Ammon's horn (tissue), 1 donor: ENCODE measurements around the gene LRP1B.
"Not testable (repeated sequence)": the region's sequence is repeated elsewhere in the genome, so short reads cannot be mapped to it uniquely, and the experiment has no call there.

ENCODE experiments used
- DNase-seq: peaks from one replicate; pipeline ENCODE4 v3.0.0-alpha.2; 2016; ENCODE audit warnings: low spot score

Gene LRP1B

DNA sequence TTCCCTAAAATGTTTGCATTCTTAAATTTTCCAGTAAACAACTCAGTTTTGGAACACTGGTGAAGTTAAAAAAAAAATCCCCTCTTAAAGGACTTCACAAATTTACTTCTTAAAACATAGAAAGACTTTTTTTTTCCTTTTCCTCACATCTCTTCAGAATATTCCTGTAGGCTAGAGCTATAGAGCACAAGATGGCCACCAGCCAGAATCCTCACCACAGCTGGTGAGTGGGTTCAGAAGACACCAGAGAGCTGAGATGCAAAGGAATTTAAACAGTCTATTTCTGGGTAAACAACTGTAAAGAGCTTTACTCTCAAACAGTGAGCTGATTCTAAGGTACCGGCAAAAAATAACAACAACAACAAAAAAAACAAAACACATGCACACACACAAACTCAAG is 252.8 kb downstream of the LRP1B start:
- DNase-seq, result no peak

DNA sequence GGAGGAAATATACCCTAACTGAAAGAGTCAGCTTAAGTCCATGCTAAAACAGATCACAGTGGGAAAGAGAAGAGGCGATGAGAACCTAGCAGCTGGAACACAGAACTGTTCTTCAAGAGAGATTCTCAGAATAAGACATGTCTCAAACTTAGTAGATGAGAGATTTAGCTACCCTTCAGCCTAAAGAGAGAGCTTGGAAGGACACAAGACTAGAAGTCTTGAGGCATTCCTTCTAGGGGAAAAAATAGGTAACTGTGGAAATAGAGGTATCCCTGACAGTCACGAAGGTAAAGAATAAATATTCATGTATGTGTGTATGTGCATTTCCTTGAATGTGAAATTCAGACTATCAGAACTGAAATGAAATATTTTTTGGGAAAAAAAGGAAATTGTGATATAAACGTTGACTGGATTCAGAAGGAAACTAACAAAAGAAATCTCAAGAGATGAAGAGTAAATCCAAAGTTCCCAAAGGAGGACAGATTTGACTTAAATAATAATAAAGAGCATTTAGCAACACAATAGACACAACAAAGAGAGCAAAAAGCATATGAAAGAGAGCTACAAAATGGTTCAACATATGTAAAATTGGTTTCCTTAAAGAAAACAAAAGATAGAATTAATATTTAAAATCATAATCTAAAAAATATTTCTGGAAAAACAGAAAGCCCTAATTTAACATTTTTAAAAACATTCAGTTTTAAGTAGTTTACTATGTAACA is 258.7 kb downstream of the LRP1B start:
- DNase-seq, result no peak

DNA sequence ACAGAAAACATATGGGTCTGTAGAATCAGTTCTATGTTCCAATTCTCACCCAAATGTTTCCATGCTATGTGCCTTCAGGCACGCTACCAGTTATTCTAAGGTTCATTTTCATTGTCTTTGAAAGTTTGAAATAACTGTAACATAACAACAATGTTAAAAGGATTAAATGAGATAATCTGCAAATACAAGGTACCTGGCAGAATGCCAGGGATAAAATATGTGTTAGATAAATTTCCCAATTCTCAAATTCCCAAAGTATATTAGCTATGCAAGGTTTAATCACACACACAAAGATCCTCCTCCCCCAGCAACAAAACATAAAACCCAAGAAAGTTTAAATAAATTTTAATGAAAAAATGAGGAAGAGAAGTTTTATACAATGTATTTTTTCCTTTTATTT is 261.2 kb downstream of the LRP1B start:
- DNase-seq, result no peak

DNA sequence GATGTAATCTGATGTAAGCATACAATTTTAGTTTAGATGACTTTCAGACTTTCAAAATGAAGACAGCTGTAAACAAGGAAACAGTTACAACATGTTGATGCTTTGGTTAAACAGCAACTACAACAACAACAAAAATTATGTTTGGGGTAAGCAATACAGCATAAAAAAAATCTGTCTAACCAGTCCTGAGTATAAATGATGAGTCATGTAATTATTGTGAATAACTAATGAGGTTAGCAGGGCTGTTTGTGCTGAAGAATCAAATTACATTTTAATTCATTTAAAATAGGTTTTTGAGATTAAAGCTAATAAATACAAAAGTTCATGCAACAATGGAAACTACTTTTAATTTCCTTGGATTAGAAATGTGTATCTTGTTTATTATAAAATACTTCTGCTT is 266.9 kb downstream of the LRP1B start:
- DNase-seq, result no peak

DNA sequence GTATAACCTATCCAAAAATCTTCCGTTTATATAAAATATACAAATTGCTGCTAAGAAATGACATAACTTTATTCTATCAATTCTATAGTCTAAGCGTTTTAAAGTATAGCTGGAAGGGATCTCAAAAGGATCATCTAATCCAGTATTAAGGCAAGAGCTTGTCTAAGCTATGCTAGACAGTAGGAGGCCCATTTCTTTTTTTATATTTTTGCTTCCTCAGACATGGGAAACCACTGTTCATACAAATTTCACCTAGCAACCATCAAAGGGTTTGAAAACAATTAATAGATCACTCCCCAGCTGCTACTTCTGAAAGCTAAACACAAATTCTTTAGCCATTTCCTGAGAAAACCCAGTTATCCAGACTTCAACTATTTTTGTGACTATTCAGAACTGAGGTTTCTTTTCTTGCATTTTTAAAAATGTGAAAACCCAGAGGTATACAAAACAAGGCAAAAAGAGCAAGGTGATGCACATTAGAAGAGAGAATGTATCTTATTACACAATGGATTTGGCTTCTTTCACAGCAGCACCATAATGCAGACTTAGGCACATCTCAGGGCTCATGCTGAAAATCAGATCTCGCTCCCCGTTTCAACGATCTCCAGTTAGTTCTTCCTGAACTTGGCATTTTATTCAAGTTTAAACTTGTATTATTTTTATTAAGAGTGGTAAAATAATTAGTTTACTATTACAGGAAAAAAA is 274.4 kb downstream of the LRP1B start:
- DNase-seq, result no peak

DNA sequence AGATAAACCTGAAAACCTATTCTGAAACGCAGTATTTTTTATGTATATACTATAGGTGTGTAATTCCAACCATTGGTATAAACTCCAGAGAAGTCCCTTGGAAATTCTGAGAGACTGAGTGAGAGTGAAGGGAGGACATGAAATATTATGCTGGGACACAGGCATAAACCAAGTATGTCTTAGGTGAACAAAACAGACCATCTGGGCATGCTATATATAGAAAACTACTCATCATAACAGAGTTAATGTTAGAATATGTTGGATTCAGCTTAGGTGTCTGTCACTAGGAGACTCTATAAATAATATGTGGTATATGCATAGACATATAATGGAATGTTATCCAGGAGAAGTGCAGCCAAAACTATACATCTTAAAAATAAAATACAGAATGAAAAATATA is 282.6 kb downstream of the LRP1B start:
- DNase-seq, result no peak

DNA sequence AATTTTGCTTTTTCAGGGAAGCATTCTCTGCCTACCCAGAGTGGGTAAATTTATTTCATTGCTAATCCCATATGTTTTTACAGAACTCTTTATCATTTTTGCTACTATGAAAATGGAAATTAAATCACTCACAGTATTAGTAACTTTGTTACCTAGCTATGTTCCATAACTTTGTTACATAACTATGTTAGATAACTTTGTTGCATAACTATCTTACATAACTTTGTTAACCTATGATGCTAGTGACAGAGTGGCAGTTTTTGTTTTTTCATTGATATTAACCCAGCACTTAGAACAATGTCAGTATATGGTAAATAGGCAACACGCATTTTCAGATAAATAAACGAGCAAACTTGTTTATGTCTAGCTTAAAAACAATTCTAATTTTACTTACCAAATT is 286.6 kb downstream of the LRP1B start:
- no peak for DNase-seq

DNA sequence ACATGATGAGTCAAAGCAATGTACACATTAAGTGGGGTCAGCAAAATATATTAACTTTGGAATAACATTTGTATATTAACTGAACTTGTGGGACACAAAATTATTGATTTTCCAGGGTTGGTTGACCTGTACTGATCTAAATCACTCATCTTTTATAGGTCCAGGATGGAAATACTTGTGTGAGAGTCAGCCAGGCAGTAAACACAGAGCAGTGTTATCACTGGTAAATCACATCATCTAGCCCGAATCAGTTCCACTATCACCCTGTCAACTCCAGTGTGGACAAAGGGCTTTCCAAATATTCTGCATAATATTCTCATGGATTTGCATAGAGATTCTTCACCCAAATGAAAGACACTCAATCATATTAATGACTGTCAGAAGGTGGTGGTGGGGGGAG is 295.7 kb downstream of the LRP1B start:
- DNase-seq, result no peak

DNA sequence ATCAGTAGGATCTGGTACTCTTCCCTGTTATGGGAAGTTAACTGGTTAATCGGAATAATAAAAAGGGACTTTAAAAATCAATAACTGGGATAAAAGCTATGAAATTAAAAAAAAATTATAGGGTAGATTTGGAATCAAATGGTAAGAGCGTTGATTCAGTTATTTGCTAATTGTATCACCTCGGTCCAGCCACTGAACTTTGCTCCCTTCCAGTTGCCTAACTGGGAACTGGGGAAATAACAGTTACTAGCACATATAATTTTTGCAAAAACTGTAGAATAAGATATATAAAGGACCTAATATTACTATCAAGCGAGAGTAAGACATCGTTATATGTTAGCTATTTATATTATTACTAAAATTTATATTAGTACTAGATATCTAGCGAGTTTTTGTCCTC is 302.1 kb downstream of the LRP1B start:
- no peak for DNase-seq

DNA sequence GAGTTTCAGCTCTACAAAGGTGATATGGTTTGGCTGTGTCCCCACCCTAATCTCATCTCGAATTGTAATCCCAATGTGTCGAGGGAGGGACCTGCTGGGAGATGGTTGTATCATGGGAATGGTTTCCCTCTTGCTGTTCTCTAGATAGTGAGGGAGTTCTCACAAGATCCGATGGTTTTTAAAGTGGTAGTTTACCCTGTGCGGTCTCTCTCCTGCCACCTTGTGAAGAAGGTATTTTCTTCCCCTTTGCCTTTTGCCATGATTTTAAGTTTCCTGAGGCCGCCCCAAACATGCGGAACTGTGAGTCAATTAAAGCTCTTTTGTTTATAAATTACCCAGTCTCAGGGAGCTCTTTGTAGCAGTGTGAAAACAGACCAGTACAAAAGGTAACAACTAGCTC is 306.0 kb downstream of the LRP1B start:
- DNase-seq, result no peak

DNA sequence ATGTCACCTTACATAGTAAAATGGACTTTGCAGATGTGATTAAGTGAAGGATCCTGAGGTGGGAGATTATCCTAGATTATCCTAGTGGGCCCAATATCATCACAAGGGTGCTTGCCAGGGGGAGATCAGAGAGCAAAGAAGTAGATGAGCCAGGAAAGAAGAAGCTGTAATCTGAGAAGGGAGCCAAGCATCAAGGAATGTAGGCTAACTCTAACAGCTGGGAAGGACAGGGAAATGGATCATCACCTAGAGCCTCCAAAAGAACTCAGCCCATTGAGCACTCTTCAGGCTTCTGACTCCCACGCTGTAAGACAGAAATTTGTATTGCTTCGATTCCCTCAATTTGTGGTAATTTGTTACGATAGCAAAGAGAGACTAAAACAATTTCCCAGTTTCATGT is 309.9 kb downstream of the LRP1B start:
- no peak for DNase-seq

DNA sequence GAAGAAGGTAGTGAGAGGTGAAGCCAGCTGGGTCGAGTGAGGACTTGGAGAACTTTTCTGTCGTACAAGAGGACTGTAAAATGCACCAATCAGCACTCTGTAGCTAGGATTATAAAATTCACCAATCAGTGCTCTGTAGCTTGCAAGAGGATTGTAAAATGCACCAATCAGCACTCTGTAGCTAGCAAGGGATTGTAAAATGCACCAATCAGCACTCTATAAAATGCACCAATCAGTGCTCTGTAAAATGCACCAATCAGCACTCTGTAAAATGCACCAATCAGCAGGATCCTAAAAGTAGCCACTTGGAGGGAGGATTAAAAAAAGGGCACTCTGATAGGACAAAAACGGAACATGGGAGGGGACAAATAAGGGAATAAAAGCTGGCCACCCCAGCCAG is 315.5 kb downstream of the LRP1B start:
- DNase-seq, result not testable (repeated sequence)

DNA sequence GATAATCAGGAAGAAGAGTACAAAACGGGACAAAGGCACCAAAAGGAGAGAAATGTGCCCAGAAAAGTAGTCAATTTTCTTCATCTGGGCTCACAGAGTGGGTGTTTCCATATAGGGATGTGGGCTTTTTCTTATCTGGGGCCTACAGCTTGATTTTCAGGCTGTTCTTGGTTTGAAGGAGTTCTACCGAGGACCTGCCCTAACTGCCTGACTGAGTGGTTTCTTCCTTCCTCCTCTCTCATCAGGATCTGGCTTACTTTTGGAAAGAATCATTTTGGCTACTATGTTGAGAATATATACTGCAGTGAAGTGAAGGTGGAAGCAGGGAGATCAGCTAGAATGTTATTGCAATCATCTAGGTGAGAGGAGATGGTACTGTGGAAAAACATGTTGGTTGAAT is 316.7 kb downstream of the LRP1B start:
- no peak for DNase-seq

DNA sequence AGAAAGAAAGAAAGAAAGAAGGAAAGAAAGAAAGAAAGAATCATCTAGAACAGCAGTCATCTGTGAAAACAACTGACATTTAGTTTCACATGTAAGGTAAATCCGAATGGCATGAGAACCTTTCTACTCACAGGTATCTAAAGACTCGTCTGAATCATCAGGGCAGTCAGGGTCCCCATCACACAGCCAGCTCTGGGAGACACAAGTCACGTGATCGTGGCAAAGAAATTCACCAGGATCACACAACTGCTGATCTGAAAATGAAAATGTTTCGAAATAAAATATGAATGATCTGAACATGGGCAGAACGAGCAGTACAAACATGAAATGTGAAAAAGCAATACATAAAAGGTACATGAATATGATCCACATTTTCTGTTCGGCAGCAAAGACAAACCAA is 320.7 kb downstream of the LRP1B start:
- no peak for DNase-seq

DNA sequence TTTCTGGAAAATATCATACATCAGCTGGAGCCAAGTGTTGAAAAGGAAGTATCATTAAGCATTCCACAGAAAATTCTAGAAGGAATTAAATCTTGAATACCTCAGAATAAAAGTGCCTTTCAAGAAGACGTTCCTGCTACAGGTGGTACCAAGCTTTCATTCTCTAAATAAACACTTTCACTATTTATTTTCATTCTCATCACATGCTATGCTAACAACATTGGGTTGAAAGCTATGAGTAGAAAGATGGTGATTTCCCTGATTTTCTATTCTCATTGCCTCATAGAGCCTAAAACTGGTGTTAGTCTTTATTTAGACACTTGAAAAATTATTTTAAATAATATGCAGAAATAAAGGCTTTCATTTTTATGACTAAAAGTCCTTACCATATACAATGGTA is 324.7 kb downstream of the LRP1B start:
- no peak for DNase-seq

DNA sequence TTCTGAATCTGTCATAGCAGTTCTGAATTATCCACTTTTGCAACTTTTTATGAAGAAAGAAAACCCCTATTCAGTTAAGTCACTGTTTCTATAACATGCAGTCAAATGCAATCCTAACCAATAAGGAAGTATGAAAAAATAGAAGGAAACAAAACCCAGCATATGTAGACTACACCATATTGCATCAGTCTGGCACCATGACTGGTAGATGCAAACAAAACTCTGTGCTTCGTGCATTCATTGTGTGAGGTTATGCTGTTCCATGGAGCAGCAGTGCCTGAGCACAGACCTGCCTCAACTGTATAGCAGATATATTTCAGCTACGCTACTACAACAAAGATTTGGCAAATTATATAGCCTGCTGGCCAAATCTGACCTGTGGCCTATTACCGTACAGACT is 325.5 kb downstream of the LRP1B start:
- no peak for DNase-seq

DNA sequence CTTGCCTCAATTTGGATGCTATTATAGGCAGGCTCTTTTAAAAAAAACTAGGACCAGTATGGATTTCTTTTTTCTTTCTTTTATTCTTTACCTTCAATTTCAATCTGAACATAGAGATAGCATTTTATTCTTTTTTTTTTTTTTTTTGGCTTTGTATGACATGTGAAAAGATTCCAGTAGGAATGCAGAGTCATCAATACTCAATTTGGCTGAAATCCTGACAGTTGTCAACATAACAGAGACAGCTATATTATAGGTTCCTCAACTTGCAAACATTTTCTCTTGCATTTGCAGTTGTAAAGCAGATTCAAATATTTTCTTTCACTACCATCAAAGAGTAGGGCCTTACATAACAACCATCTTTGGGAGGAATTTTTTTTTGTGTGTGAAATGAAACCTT is 334.4 kb downstream of the LRP1B start:
- no peak for DNase-seq

DNA sequence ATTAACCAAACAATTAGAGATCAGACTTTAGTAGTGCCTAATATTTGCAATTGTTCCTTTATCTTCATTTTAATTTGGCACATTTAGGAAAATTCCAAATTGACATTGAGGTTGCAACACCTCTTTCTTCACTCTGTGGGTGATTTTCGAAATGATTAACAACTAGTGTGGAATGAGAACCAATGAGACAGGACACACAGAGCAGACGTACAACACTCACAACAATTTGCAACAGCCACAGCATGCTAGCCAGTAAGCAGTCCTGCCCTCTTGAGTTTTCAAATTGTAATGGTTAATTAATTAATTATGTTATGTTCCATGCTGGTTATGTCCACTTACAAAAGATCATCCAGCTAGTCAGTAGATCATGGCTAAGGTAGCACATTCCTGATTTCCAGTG is 339.3 kb downstream of the LRP1B start:
- DNase-seq, result no peak

DNA sequence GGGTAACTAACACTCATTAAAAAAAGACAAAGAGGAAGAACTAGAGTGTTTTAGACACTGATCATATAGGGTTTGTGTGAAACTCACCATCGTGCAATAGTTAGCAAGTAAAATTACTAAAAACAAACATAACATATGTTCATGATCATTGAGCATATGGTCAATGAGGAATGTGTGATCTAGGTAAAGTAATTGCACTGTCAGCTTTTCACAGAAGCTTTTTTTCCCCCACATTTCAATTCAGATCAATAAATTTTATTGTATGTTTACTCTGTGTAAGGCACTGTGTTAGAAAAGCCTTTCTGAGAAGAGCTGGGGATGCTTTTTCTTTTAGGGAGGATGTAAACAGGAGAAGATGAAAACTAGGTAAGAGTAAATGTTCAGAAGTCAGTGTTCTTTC is 348.2 kb downstream of the LRP1B start:
- no peak for DNase-seq

DNA sequence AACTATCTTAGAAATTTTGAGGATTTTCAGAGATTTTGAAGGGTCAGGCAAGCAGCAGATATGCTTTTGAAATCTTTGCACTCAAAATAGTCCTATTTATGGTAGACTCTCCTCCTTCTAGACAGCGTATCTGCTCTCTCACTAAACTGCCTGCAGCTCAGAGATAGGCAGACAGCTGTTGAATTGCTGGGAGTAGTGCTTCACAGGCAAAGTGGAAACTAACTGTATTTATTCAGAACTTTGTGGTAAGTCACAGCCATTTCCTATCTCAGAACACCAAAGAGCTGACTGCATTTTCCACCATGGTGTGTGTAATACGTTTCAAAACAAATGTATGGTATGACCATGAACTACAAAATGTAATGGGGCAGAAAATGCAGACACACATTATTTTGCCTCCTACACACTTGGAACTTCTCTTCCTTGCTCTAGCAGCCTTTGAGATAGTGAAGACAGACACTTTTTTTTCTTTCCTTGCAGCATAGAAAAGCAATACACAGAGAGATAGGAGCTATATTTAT is 352.4 kb downstream of the LRP1B start:
- DNase-seq, result no peak

DNA sequence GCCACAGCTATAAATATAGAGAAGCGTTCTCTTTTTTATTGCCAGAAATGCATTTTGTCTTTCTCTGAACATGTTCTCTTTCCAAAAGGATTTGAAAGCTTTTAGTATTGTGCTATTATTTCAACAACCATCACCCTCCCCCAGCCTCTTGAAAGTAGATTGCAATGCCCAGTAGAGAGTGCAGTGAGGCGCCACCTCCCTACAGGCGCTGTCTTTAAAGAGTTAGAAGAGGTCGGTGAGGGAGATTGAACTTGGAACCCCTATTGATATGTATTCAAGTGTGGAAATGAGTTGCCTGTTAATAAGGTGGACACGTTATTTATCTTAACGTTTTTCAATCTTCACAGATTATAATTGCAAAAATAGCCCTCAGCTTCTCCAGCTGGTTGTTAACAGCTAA is 360.3 kb downstream of the LRP1B start:
- no peak for DNase-seq

DNA sequence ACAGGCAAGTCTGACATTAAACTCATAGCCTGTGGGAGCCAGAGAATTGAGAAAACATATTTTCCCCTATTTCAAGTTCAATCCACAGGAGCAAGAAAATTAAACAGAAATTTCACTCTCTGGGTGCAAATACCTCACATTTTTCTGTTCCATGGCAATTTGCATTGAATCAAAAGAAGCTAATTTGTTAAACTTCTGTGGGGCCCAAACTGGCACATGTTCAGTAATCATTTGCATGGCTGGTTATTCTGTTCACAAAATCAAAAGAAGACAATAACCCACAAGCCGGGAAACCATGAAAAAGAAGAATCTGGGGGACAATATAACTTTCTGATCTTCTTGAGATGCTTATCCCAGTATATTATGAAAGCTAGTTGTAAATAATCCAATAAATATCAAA is 363.1 kb downstream of the LRP1B start:
- DNase-seq, result peak; percentile 11

DNA sequence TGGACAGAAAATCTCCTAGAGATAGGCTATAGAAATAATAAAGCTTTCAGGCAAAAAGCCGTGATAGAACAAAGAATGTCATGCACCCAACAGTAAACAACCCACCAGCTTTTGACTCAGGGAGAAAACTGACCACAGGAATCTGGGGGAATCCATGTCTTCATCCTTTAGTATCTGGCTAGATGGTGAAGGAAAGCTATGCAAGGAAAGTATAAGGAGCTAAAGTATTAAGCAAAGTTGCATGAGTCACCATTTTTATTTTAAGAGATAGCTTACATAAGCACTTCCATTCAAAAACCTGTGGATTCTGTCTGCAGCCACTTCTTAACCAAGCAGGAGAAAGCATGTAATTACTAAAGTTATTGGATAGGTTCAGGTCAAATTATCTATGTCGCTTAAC is 363.8 kb downstream of the LRP1B start:
- no peak for DNase-seq

DNA sequence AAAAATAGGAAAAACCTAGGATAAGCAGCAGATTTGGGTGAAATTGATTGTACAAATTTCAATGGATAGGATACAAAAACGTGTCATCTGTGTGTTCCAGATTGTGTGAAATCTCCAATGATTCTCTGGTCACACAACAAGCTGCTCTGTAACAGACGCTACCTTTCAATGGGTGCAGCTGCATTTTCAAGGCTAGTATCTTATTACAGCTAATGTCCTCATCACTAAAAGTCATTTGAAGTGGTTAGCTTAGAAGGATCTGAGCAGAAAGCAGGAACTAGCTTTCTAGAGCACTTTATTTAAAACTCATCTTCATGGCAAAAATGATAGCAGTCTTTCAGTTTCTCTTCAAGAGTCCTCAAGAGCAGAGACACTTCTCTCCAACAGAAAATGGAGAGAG is 364.6 kb downstream of the LRP1B start:
- no peak for DNase-seq
